ENCODE results near the gene DDX27. TPM values are rescaled to one million over a fixed set of nuclear protein-coding genes. Genes with fewer than 3 reads are reported as not detected.
A peak's percentile ranks its signal among the peaks of the same experiment; 100 is the strongest.

DDX27 gene
- total and polyA plus RNA-seq, 2 of the 13 experiments (the other 11 are each of a cell fraction or from before 2014, with no cell fraction given): 42.6 to 72.8 TPM

- peak; percentile 59; the same call in 1 of the 2 replicates for TF ChIP-seq CBX5 (CRISPR knock-in tag; IDR thresholded peaks at IDR 0.05; ENCODE audit: borderline replicate concordance)
- TF ChIP-seq ELF1 (CRISPR knock-in tag; IDR thresholded peaks at IDR 0.05): peak; percentile 80
- peak; percentile 48 for TF ChIP-seq U2AF1 (optimal IDR thresholded peaks at IDR 0.05; ENCODE audit: low read depth, low read length)
- TF ChIP-seq MXI1 (IDR thresholded peaks at IDR 0.05; ENCODE audit: borderline replicate concordance, low read depth, low read length): peak; percentile 85; the same call in 2 of the 3 replicates
- TF ChIP-seq ZNF710 (CRISPR knock-in tag; IDR thresholded peaks at IDR 0.05; ENCODE audit: borderline replicate concordance): peak; percentile 88; the same call in 1 of the 2 replicates
- TF ChIP-seq, protein P1, sequence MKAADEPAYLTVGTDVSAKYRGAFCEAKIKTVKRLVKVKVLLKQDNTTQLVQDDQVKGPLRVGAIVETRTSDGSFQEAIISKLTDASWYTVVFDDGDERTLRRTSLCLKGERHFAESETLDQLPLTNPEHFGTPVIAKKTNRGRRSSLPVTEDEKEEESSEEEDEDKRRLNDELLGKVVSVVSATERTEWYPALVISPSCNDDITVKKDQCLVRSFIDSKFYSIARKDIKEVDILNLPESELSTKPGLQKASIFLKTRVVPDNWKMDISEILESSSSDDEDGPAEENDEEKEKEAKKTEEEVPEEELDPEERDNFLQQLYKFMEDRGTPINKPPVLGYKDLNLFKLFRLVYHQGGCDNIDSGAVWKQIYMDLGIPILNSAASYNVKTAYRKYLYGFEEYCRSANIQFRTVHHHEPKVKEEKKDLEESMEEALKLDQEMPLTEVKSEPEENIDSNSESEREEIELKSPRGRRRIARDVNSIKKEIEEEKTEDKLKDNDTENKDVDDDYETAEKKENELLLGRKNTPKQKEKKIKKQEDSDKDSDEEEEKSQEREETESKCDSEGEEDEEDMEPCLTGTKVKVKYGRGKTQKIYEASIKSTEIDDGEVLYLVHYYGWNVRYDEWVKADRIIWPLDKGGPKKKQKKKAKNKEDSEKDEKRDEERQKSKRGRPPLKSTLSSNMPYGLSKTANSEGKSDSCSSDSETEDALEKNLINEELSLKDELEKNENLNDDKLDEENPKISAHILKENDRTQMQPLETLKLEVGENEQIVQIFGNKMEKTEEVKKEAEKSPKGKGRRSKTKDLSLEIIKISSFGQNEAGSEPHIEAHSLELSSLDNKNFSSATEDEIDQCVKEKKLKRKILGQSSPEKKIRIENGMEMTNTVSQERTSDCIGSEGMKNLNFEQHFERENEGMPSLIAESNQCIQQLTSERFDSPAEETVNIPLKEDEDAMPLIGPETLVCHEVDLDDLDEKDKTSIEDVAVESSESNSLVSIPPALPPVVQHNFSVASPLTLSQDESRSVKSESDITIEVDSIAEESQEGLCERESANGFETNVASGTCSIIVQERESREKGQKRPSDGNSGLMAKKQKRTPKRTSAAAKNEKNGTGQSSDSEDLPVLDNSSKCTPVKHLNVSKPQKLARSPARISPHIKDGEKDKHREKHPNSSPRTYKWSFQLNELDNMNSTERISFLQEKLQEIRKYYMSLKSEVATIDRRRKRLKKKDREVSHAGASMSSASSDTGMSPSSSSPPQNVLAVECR (CRISPR knock-in tag; IDR thresholded peaks at IDR 0.05; ENCODE audit: borderline replicate concordance): peak; percentile 91
- 0 out of 2 replicates have a peak, but pooled peaks have one; percentile 48 for TF ChIP-seq ZFP36L2 (CRISPR knock-in tag; IDR thresholded peaks at IDR 0.05)
- peak; percentile 69; the same call in 1 of the 2 replicates for TF ChIP-seq PHF20 (CRISPR knock-in tag; IDR thresholded peaks at IDR 0.05)
- no peak for TF ChIP-seq ZNF879 (CRISPR knock-in tag; IDR thresholded peaks at IDR 0.05)
- TF ChIP-seq SNAPC2 (CRISPR knock-in tag; IDR thresholded peaks at IDR 0.05): peak; percentile 45; the same call in 1 of the 2 replicates
- no peak for TF ChIP-seq MNT (IDR thresholded peaks at IDR 0.05)
- no peak for TF ChIP-seq RFX5 (IDR thresholded peaks at IDR 0.05; ENCODE audit: low read depth, low read length)
- peak; percentile 6; the same call in 1 of the 2 replicates for TF ChIP-seq SALL2 (CRISPR knock-in tag; IDR thresholded peaks at IDR 0.05)
- TF ChIP-seq RFXAP (CRISPR knock-in tag; IDR thresholded peaks at IDR 0.05; ENCODE audit: borderline replicate concordance): peak; percentile 89; the same call in 1 of the 2 replicates
These were observed 31.2 kb upstream of the DDX27 start, which contains the start of gene STAU1 (continued) for GRCh38 chr20:49187851-49188641.
